HL-60 (cell line): Measurements from ENCODE around the gene CPLX3.

ENCODE experiments used
- CTCF ChIP-seq: IDR thresholded peaks from one replicate; pipeline ENCODE4 v1.5.1; 2011; ENCODE audit warnings: low read length, control low read depth, inconsistent platforms; ENCODE audit not compliant: insufficient read depth
- GABPA ChIP-seq: IDR thresholded peaks from 2 replicates; pipeline ENCODE4 v1.6.1; 2012; ENCODE audit warnings: low read depth
- POLR2AphosphoS5 ChIP-seq: IDR thresholded peaks from 2 replicates; pipeline ENCODE4 v1.6.1; 2012; ENCODE audit warnings: low read depth
- REST ChIP-seq: IDR thresholded peaks from 2 replicates; pipeline ENCODE4 v1.6.1; 2012; ENCODE audit warnings: low read depth; ENCODE audit not compliant: insufficient replicate concordance

GRCh38 chr15:74870436-74871215 lies 44.2 kb downstream of the CPLX3 start:
- TF ChIP-seq CTCF (no peak), GABPA (no peak), REST (no peak), POLR2AphosphoS5 (no peak)
